ENCODE measurements around the gene PRF1. TPM values are rescaled to one million over a fixed set of nuclear protein-coding genes. Genes with fewer than 3 reads are reported as not detected.

Gene PRF1
- total and polyA plus RNA-seq, 2 donors (not counting 1 experiment from before 2014, with no cell fraction given), result 1.0 to 1.9 TPM

GRCh38 chr10:70568781-70569495 is 33.6 kb downstream of the PRF1 start:
- Histone ChIP-seq H3K9me3 (ENCODE audit: control extremely low read depth in 1 of 3, control insufficient read depth in 2 of 3, insufficient read depth in 1 of 3, low read length in 2 of 3) (no peaks in the 10 kb centered on the region), H3K4me1 (ENCODE audit: control insufficient read depth in 2 of 2, insufficient read depth in 2 of 2, low read length in 2 of 2) (no peaks in the 10 kb centered on the region)
- POLR2A ChIA-PET, result no interaction called here

More at GRCh38 chr10:70568781-70569495, 33.6 kb downstream of the PRF1 start:
- Histone ChIP-seq H3K36me3 (replicated peaks in 1 of 2; ENCODE audit: control extremely low read depth in 1 of 2, control insufficient read depth in 1 of 2, extremely low read depth in 1 of 2, insufficient read depth in 2 of 2, low read length in 1 of 2) (no peaks in the 10 kb centered on the region), H3K27me3 (replicated peaks in 1 of 4; ENCODE audit: control extremely low read depth in 1 of 4, control insufficient read depth in 3 of 4, insufficient read depth in 4 of 4, low read length in 3 of 4) (no peaks in the 10 kb centered on the region), H2AFZ (ENCODE audit: insufficient read depth, low read depth, low read length, poor library complexity, severe bottlenecking) (no peak overlapping the region), H3K79me2 (ENCODE audit: control insufficient read depth, insufficient read depth, low read length) (no peaks in the 10 kb centered on the region), H4K20me1 (ENCODE audit: control insufficient read depth, insufficient read depth, low read length, poor library complexity, severe bottlenecking) (no peaks in the 10 kb centered on the region), H3K4me3 (ENCODE audit: control extremely low read depth in 1 of 5, extremely low read depth in 1 of 5, insufficient read depth in 1 of 5, low read depth in 2 of 5, low read length in 4 of 5) (no peak overlapping the region), H3K4me2 (replicated peaks; ENCODE audit: low read depth, low read length, poor library complexity, severe bottlenecking) (no peak overlapping the region), H3K9ac (ENCODE audit: low read length) (no peak overlapping the region), H3K27ac (ENCODE audit: low read length in 2 of 2) (no peak overlapping the region)
- 77% methylated on average over 5 of the region's 7 CpGs for WGBS (ENCODE audit: insufficient coverage)
- H3K4me1 Mint-ChIP-seq, result peaks cover 7% of the 10 kb centered on the region
- no peak overlapping the region for H3K4me3 Mint-ChIP-seq
- intact Hi-C loops (cut with micrococcal nuclease), result no loop called here
- DNase-seq (no peak), ATAC-seq (ENCODE audit: low read depth) (no peak)
- no peaks in the 10 kb centered on the region for H3K9me3 Mint-ChIP-seq (ENCODE audit: insufficient read depth)
- no peaks in the 10 kb centered on the region for H3K27me3 Mint-ChIP-seq
- no peak overlapping the region for H3K27ac Mint-ChIP-seq
- no peak for TF ChIP-seq CTCF (IDR thresholded peaks at IDR 0.05)
- TF ChIP-seq EZH2 (IDR thresholded peaks at IDR 0.05; ENCODE audit: borderline replicate concordance, insufficient read depth, low read depth, low read length, poor library complexity, severe bottlenecking), result no peak
- CTCF ChIA-PET, result no interaction called here
